ENCODE data around the gene SCGN. TPM values are rescaled to one million over a fixed set of nuclear protein-coding genes. Genes with fewer than 3 reads are reported as not detected.

Gene SCGN
- total and polyA plus RNA-seq, 2 of the 13 experiments (the other 11 are each of a cell fraction or from before 2014, with no cell fraction given), result 2.9 to 29.0 TPM

- TF ChIP-seq NFATC3 (CRISPR knock-in tag; IDR thresholded peaks at IDR 0.05), result no peak
- no peak for TF ChIP-seq FOXK2 (IDR thresholded peaks at IDR 0.05)
- no peak for TF ChIP-seq ZNF234 (CRISPR knock-in tag; conservative IDR thresholded peaks at IDR 0.05)
- no peak for TF ChIP-seq ONECUT2 (CRISPR knock-in tag; IDR thresholded peaks at IDR 0.05)
- no peak for TF ChIP-seq ETS1 (CRISPR knock-in tag; IDR thresholded peaks at IDR 0.05)
- no peak; the same call in 1 of the 2 replicates for TF ChIP-seq ZNF362 (CRISPR knock-in tag; IDR thresholded peaks at IDR 0.05; ENCODE audit: borderline replicate concordance)
- no peak for TF ChIP-seq ELF1 (CRISPR knock-in tag; IDR thresholded peaks at IDR 0.05)
- no peak for TF ChIP-seq ZC3H13 (CRISPR knock-in tag; IDR thresholded peaks at IDR 0.05)
- TF ChIP-seq FIP1L1 (IDR thresholded peaks at IDR 0.05; ENCODE audit: borderline replicate concordance, insufficient read depth, low read depth, low read length), result no peak
- no peak for TF ChIP-seq THAP9 (CRISPR knock-in tag; IDR thresholded peaks at IDR 0.05; ENCODE audit: borderline replicate concordance)
- no peak for TF ChIP-seq ZMYM2 (CRISPR knock-in tag; IDR thresholded peaks at IDR 0.05)
- TF ChIP-seq PRMT3 (CRISPR knock-in tag; IDR thresholded peaks at IDR 0.05; ENCODE audit: borderline replicate concordance, low read depth), result no peak
- TF ChIP-seq GLI4 (CRISPR knock-in tag; IDR thresholded peaks at IDR 0.05; ENCODE audit: borderline replicate concordance), result no peak
- TF ChIP-seq ARNTL (CRISPR knock-in tag; IDR thresholded peaks at IDR 0.05), result no peak
- no peak for TF ChIP-seq U2AF1 (optimal IDR thresholded peaks at IDR 0.05; ENCODE audit: low read depth, low read length)
- TF ChIP-seq SKI (IDR thresholded peaks at IDR 0.05; ENCODE audit: partially characterized antibody), result no peak
- no peak for TF ChIP-seq NCOA5 (CRISPR knock-in tag; IDR thresholded peaks at IDR 0.05)
- no peak for TF ChIP-seq POLR2AphosphoS2 (IDR thresholded peaks at IDR 0.05; ENCODE audit: low read depth, low read length)
- TF ChIP-seq TCF12 (IDR thresholded peaks at IDR 0.05), result no peak
- 0 out of 2 replicates have a peak, but pooled peaks have one; percentile 27 for TF ChIP-seq TCF12 (CRISPR knock-in tag; IDR thresholded peaks at IDR 0.05)
- TF ChIP-seq ZKSCAN8 (CRISPR knock-in tag; IDR thresholded peaks at IDR 0.05; ENCODE audit: borderline replicate concordance), result peak; percentile 66; the same call in 1 of the 2 replicates
- TF ChIP-seq ZNF333 (CRISPR knock-in tag; IDR thresholded peaks at IDR 0.05; ENCODE audit: borderline replicate concordance), result no peak
- no peak for TF ChIP-seq ZNF510 (CRISPR knock-in tag; IDR thresholded peaks at IDR 0.05; ENCODE audit: low read depth)
- TF ChIP-seq NFE2 (CRISPR knock-in tag; IDR thresholded peaks at IDR 0.05), result no peak
- TF ChIP-seq THAP8 (CRISPR knock-in tag; IDR thresholded peaks at IDR 0.05; ENCODE audit: borderline replicate concordance), result no peak
- TF ChIP-seq MYPOP (CRISPR knock-in tag; IDR thresholded peaks at IDR 0.05), result 0 out of 2 replicates have a peak, but pooled peaks have one; percentile 25
These were observed 11.6 kb upstream of the SCGN start (continued) for GRCh38 chr6:25640446-25640845.
